Astrocyte (in vitro differentiated cells and primary cell): ENCODE data around the gene TMEM272.

Experiments
- CTCF ChIP-seq: IDR thresholded peaks from 2 replicates; pipeline ENCODE4 v1.5.1; 2011; ENCODE audit warnings: low read depth, mild to moderate bottlenecking, inconsistent platforms, low read length, moderate library complexity; ENCODE audit not compliant: insufficient read depth
- EZH2 ChIP-seq: IDR thresholded peaks from 2 replicates; pipeline ENCODE4 v1.6.1; 2012; ENCODE audit warnings: mild to moderate bottlenecking, low read length, inconsistent platforms; ENCODE audit not compliant: insufficient read depth

- no peak for TF ChIP-seq EZH2
- no peak for TF ChIP-seq CTCF
Observed at GRCh38 chr13:51765142-51765515, 79.8 kb downstream of the TMEM272 start.
